GM12878 (cell line): ENCODE measurements around the gene CLEC17A.

Experiments
- CHD2 ChIP-seq: IDR thresholded peaks from 2 replicates; pipeline ENCODE4 v1.6.1; 2011; ENCODE audit warnings: low read depth, low read length, improper control_type of control experiment, borderline replicate concordance
- CTCF ChIP-seq, 3 experiments: IDR thresholded peaks in 2 of 3; conservative IDR thresholded peaks in 1 of 3; 2 replicates each; pipeline ENCODE4 v1.5.1; 2011; ENCODE audit warnings: low read depth in 3 of 3, low read length in 3 of 3, mild to moderate bottlenecking in 3 of 3, control low read depth in 2 of 3, moderate library complexity in 2 of 3, inconsistent platforms in 1 of 3, mixed read lengths in 1 of 3; ENCODE audit not compliant: control insufficient read depth in 2 of 3, insufficient read depth in 1 of 3; ENCODE audit errors: extremely low read depth in 1 of 3
- EZH2 ChIP-seq: IDR thresholded peaks from 2 replicates; pipeline ENCODE4 v1.6.1; 2012; ENCODE audit warnings: low read depth, mild to moderate bottlenecking, control low read depth, inconsistent platforms, low read length, borderline replicate concordance; ENCODE audit not compliant: control insufficient read depth
- POLR2A ChIP-seq: IDR thresholded peaks from 2 replicates; pipeline ENCODE4 v1.6.1; 2011; ENCODE audit warnings: low read depth, mild to moderate bottlenecking, low read length
- TF ChIP-seq, protein P1 (sequence below): IDR thresholded peaks from 2 replicates; pipeline ENCODE4 v1.6.1; 2012; ENCODE audit warnings: mild to moderate bottlenecking, low read depth, low read length

- no peak for TF ChIP-seq POLR2A
- TF ChIP-seq EZH2: no peak
- TF ChIP-seq CHD2: no peak
- TF ChIP-seq CTCF (IDR thresholded peaks at IDR 0.05 in 2 of 3, conservative IDR thresholded peaks at IDR 0.05 in 1 of 3; ENCODE audit: control insufficient read depth in 2 of 3, extremely low read depth in 1 of 3, insufficient read depth in 1 of 3, low read depth in 3 of 3, low read length in 3 of 3): no peak
- TF ChIP-seq, protein P1, sequence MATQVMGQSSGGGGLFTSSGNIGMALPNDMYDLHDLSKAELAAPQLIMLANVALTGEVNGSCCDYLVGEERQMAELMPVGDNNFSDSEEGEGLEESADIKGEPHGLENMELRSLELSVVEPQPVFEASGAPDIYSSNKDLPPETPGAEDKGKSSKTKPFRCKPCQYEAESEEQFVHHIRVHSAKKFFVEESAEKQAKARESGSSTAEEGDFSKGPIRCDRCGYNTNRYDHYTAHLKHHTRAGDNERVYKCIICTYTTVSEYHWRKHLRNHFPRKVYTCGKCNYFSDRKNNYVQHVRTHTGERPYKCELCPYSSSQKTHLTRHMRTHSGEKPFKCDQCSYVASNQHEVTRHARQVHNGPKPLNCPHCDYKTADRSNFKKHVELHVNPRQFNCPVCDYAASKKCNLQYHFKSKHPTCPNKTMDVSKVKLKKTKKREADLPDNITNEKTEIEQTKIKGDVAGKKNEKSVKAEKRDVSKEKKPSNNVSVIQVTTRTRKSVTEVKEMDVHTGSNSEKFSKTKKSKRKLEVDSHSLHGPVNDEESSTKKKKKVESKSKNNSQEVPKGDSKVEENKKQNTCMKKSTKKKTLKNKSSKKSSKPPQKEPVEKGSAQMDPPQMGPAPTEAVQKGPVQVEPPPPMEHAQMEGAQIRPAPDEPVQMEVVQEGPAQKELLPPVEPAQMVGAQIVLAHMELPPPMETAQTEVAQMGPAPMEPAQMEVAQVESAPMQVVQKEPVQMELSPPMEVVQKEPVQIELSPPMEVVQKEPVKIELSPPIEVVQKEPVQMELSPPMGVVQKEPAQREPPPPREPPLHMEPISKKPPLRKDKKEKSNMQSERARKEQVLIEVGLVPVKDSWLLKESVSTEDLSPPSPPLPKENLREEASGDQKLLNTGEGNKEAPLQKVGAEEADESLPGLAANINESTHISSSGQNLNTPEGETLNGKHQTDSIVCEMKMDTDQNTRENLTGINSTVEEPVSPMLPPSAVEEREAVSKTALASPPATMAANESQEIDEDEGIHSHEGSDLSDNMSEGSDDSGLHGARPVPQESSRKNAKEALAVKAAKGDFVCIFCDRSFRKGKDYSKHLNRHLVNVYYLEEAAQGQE: no peak
These were observed 72.1 kb downstream of the CLEC17A start for GRCh38 chr19:14654786-14655560.
